ENCODE data around the gene PSMD5. TPM values are rescaled to one million over a fixed set of nuclear protein-coding genes. Genes with fewer than 3 reads are reported as not detected.

PSMD5 gene
- total and polyA plus RNA-seq, 8 donors, result 14.8 to 39.1 (median 21.2) TPM

DNA sequence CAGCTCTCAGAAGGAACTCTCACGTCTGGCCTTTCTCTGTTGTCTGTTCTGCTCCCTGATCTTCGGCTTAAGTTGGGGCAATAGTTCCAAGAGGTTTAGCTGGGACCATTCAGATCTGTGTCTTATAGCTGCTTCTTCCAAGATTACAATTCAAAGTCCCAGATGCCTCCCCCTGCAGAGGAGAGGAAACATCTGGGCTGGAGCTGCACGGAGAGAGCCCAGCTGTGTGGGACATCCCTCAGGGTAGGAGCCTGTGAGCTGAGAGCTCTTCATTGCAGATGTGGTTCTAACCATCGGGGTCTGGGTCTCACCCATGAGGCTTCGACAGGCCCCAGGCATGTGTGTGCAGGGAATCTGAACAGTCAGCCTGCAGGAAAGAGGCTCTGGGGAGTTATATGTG is 43.2 kb upstream of the PSMD5 start:
- intact Hi-C loops (cut with DNase I; ENCODE audit: low total_unique reads), result no loop called here
- H3K36me3 ChIP-seq, result no peaks in the 10 kb centered on the region
- H3K9me3 ChIP-seq, result no peaks in the 10 kb centered on the region
- H3K27ac ChIP-seq, result peak overlapping the region in 2 of 5 donors; percentile 6 to 9
- no peaks in the 10 kb centered on the region for H3K27me3 ChIP-seq
- DNase-seq, result peak in 1 of 2 donors; percentile 77
- H3K4me1 ChIP-seq, result peaks cover 0 to 15% (median 7%) of the 10 kb centered on the region in 4 donors
- 48 to 68% (median 62%) methylated on average over 5 of the region's 5 CpGs for WGBS, 5 donors
- TF ChIP-seq POLR2AphosphoS5 (IDR thresholded peaks at IDR 0.05) (no peak), EP300 (IDR thresholded peaks at IDR 0.05) (no peak), POLR2A (IDR thresholded peaks at IDR 0.05) (no peak)
- TF ChIP-seq, protein P1, sequence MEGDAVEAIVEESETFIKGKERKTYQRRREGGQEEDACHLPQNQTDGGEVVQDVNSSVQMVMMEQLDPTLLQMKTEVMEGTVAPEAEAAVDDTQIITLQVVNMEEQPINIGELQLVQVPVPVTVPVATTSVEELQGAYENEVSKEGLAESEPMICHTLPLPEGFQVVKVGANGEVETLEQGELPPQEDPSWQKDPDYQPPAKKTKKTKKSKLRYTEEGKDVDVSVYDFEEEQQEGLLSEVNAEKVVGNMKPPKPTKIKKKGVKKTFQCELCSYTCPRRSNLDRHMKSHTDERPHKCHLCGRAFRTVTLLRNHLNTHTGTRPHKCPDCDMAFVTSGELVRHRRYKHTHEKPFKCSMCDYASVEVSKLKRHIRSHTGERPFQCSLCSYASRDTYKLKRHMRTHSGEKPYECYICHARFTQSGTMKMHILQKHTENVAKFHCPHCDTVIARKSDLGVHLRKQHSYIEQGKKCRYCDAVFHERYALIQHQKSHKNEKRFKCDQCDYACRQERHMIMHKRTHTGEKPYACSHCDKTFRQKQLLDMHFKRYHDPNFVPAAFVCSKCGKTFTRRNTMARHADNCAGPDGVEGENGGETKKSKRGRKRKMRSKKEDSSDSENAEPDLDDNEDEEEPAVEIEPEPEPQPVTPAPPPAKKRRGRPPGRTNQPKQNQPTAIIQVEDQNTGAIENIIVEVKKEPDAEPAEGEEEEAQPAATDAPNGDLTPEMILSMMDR (IDR thresholded peaks at IDR 0.05), result no peak
- no peak overlapping the region for H3K4me3 ChIP-seq

DNA sequence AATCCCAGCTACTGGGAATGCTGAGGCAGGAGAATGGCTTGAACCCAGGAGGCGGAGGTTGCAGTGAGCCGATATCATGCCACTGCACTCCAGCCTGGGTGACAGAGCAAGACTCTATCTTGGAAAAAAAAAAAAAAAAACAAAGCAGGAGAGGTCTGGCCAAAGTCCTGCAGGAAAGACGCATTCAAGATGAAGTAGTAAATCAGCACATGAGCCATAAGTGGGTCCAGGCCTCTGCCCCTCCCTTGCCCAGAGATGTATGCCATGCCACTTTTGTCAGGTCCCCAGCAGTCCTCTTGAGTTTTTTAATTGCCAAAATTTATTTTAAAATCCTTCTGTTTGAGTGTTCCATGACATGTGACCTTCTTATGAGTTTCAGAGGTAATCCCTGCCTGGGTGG is 42.7 kb upstream of the PSMD5 start:
- DNase-seq, result no peak
- no peaks in the 10 kb centered on the region for H3K36me3 ChIP-seq
- WGBS, 5 donors, result 44 to 64% (median 51%) methylated on average over 3 of the region's 3 CpGs
- no peak overlapping the region for H3K4me3 ChIP-seq
- H3K9me3 ChIP-seq, result no peaks in the 10 kb centered on the region
- H3K4me1 ChIP-seq, result peaks cover 0 to 13% (median 3%) of the 10 kb centered on the region in 4 donors
- no peak for TF ChIP-seq EP300 (IDR thresholded peaks at IDR 0.05)
- TF ChIP-seq POLR2A (IDR thresholded peaks at IDR 0.05), result no peak
- TF ChIP-seq, protein P1 (IDR thresholded peaks at IDR 0.05), result no peak
- no peak for TF ChIP-seq POLR2AphosphoS5 (IDR thresholded peaks at IDR 0.05)
- H3K27me3 ChIP-seq, result no peaks in the 10 kb centered on the region
- intact Hi-C loops (cut with DNase I; ENCODE audit: low total_unique reads), result no loop called here
- peak overlapping the region in 2 of 5 donors; percentile 6 to 9 for H3K27ac ChIP-seq

DNA sequence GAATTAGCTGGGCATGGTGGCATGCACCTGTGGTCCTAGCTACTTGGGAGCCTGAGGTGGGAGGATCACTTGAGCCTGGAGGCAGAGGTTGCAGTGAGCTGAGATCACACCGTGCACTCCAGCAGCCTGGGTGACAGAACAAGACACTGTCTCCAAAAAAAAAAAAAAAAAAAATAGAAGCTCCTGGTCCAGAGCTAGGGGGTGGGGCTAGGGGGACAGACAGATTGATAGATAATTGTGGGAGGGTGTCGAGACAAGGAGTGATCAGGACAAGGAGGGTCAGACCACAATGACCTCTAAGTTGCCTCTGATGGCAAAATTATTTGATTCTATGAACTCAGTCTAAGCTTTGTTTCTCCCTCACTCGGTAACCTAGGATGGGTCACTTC is 40.9 kb upstream of the PSMD5 start:
- intact Hi-C loops (cut with DNase I; ENCODE audit: low total_unique reads), result no loop called here
- WGBS, 5 donors, result 69 to 79% (median 77%) methylated on average over 3 of the region's 3 CpGs
- no peaks in the 10 kb centered on the region for H3K9me3 ChIP-seq

DNA sequence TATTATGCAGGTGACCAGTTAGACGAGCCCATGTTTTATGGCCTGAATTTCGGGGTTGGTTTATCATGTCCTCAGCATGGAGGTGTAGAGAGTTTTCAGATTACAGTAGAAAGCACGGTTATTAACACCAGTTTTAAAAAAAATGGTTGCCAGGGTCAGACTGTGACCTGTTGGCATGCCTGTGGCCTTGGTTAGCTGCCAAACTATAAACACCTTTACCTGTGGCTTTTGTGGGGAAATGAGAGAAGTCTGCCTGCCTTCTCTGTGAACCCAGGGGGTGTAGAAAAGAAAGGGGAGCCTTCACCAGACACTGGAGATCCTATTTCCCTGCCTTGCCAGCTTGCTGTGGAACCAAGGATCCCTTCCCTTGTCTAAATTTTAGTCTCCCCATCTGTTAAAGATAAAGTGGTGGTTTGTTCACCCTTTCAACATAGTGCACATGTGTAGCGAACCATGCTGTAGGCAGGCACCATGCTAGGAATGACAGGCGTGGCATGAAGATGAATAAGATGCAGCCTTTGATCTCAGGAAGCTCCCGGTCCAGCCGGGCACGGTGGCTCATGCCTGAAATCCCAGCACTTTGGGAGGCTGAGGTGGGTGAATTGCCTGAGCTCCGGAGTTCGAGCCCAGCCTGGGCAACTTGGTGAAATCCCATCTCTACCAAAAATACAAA is 40.3 kb upstream of the PSMD5 start:
- TF ChIP-seq POLR2AphosphoS5 (IDR thresholded peaks at IDR 0.05), result no peak
- Histone ChIP-seq H3K4me1 (peaks cover 0 to 9% (median 6%) of the 10 kb centered on the region in 4 donors), H3K4me3 (no peak overlapping the region), H3K27ac (no peak overlapping the region), H3K27me3 (no peaks in the 10 kb centered on the region), H3K9me3 (no peaks in the 10 kb centered on the region), H3K36me3 (no peaks in the 10 kb centered on the region)
- no peak for DNase-seq
- intact Hi-C loops (cut with DNase I; ENCODE audit: low total_unique reads), result no loop called here
- WGBS, 5 donors, result 66 to 78% (median 70%) methylated on average over 10 of the region's 10 CpGs

More for the DNA sequence above, 40.9 kb upstream of the PSMD5 start:
- H3K27ac ChIP-seq, result no peak overlapping the region
- H3K36me3 ChIP-seq, result no peaks in the 10 kb centered on the region
- H3K4me3 ChIP-seq, result no peak overlapping the region
- peaks cover 0 to 5% (median under 1%) of the 10 kb centered on the region in 4 donors for H3K4me1 ChIP-seq
- TF ChIP-seq EP300 (IDR thresholded peaks at IDR 0.05), result no peak
- TF ChIP-seq, protein P1 (IDR thresholded peaks at IDR 0.05), result no peak
- TF ChIP-seq POLR2A (IDR thresholded peaks at IDR 0.05), result no peak
- no peak for TF ChIP-seq POLR2AphosphoS5 (IDR thresholded peaks at IDR 0.05)
- DNase-seq, result no peak
- H3K27me3 ChIP-seq, result no peaks in the 10 kb centered on the region

DNA sequence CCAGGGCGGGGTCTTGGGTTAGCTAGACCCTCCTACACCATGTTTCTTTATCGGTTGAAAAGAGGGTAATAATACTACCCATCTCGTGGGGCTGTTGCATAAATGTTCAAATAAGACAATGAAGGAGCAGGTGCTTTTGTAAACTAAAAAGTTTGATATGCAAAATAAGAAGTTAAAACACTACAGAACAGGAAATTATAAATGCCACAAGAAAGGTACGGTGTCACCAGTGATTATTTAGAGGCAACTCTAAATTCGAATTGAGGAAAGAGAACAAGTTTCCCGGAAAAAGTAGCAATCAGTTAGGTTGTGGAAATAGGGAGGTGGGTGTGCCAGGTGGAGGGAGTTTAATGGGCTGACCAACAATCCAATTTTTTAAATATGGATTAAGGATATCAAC is 36.7 kb upstream of the PSMD5 start:
- H3K4me1 ChIP-seq, result peaks cover 4 to 29% (median 25%) of the 10 kb centered on the region in 4 donors
- H3K4me3 ChIP-seq, result no peak overlapping the region
- no peak for DNase-seq
- TF ChIP-seq EP300 (IDR thresholded peaks at IDR 0.05) (no peak), POLR2AphosphoS5 (IDR thresholded peaks at IDR 0.05) (no peak), POLR2A (IDR thresholded peaks at IDR 0.05) (no peak)
- TF ChIP-seq, protein P1 (IDR thresholded peaks at IDR 0.05), result no peak
- H3K9me3 ChIP-seq, result no peaks in the 10 kb centered on the region
- intact Hi-C loops (cut with DNase I; ENCODE audit: low total_unique reads), result loop anchor here (10.0 kb wide), 1 partner anchor 45 kb away; the partner anchor contains the start of gene TRAF1
- WGBS, 5 donors, result 62 to 76% (median 72%) methylated on average over 6 of the region's 6 CpGs
- no peaks in the 10 kb centered on the region for H3K27me3 ChIP-seq
- H3K36me3 ChIP-seq, result peaks cover 0 to 2% (median under 1%) of the 10 kb centered on the region in 4 donors
- H3K27ac ChIP-seq, result no peak overlapping the region
